Stomach smooth muscle (tissue), 2 donors: ENCODE results near the gene KIF3C.
"Not testable (repeated sequence)": the region's sequence is repeated elsewhere in the genome, so short reads cannot be mapped to it uniquely, and the experiment has no call there.

Experiments
- H3K27ac ChIP-seq: one replicate; pipeline ENCODE4 v1.7.0; 2013; ENCODE audit warnings: mild to moderate bottlenecking, low read length, inconsistent platforms
- H3K27me3 ChIP-seq, 2 donors: one replicate each; pipeline ENCODE4 v1.7.0; 2013; ENCODE audit warnings: low read length in 2 of 2; ENCODE audit not compliant: insufficient read depth in 2 of 2, control insufficient read depth in 1 of 2
- H3K36me3 ChIP-seq, 2 donors: one replicate each; pipeline ENCODE4 v1.7.0; 2013; ENCODE audit warnings: low read length in 2 of 2; ENCODE audit not compliant: control insufficient read depth in 2 of 2, insufficient read depth in 2 of 2
- H3K4me1 ChIP-seq: one replicate; pipeline ENCODE4 v1.7.0; 2013; ENCODE audit warnings: low read length; ENCODE audit not compliant: control insufficient read depth, insufficient read depth
- H3K4me3 ChIP-seq, 2 donors: one replicate each; pipeline ENCODE4 v1.7.0; 2013; ENCODE audit warnings: low read length in 2 of 2
- H3K9ac ChIP-seq, 2 donors: one replicate each; pipeline ENCODE4 v1.7.0; 2013; ENCODE audit warnings: low read length in 2 of 2, mild to moderate bottlenecking in 1 of 2
- H3K9me3 ChIP-seq, 2 donors: one replicate each; pipeline ENCODE4 v1.7.0; 2013; ENCODE audit warnings: low read length in 2 of 2; ENCODE audit not compliant: control insufficient read depth in 2 of 2
- donor health status: healthy.
- donor health status: Pancreatic carcinoma.

The KIF3C gene

DNA sequence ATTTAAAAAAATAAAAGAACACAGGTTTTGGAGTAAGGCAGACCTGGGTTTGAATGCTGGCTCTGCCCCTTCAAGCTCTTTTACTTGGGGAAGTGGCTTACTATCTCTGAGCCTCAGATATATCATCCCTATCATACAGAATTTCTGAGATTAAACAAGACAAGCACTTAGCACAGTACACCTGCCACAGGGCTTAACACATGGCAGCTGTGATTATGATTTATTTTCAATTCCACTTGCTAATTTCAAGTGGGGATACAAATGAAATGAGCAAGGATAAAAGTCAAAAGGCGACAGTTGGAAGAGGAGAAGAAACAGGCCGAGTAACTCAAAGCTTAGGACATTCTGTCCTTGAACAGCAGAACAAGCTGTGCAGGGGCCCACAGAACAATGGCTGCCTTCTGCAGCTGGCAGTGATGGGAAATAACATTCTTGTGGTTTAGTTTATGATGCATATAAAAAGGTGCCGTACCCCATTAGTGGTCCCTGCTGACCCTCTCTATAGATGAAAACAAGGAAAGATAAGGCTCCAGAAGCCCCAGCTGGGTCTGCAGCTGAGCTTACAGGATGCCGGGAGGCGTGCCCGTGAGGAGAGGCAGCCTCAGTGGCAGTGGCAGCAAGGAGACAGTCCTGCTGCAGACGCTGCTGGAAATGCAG is 45.3 kb downstream of the KIF3C start:
- Histone ChIP-seq H3K27me3 (no peaks in the 10 kb centered on the region), H3K4me1 (no peaks in the 10 kb centered on the region), H3K9me3 (no peaks in the 10 kb centered on the region), H3K27ac (peak overlapping the region; percentile 41), H3K9ac (no peak overlapping the region), H3K36me3 (no peaks in the 10 kb centered on the region), H3K4me3 (no peak overlapping the region)

DNA sequence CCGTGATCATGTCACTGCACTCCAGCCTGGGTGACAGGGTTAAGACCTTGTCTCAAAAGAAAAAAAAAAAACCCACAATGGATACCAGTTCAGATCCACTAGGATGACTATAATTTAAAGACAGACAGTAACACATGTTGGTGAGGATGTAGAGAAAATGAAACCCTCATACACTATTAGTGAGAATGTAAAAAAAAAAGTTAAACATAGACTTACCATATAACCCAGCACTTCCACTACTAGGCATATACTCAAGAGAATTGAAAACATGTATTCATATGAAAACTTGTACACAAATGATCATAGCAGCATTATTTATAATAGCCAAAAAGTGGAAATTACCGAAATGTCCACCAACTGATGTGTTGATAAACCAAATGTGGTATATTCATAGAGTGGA is 48.7 kb downstream of the KIF3C start:
- Histone ChIP-seq H3K4me1 (no peaks in the 10 kb centered on the region), H3K27ac (no peak overlapping the region), H3K9ac (no peak overlapping the region), H3K4me3 (no peak overlapping the region), H3K9me3 (no peaks in the 10 kb centered on the region), H3K27me3 (no peaks in the 10 kb centered on the region), H3K36me3 (peaks cover 0 to 7% of the 10 kb centered on the region in 2 donors)

DNA sequence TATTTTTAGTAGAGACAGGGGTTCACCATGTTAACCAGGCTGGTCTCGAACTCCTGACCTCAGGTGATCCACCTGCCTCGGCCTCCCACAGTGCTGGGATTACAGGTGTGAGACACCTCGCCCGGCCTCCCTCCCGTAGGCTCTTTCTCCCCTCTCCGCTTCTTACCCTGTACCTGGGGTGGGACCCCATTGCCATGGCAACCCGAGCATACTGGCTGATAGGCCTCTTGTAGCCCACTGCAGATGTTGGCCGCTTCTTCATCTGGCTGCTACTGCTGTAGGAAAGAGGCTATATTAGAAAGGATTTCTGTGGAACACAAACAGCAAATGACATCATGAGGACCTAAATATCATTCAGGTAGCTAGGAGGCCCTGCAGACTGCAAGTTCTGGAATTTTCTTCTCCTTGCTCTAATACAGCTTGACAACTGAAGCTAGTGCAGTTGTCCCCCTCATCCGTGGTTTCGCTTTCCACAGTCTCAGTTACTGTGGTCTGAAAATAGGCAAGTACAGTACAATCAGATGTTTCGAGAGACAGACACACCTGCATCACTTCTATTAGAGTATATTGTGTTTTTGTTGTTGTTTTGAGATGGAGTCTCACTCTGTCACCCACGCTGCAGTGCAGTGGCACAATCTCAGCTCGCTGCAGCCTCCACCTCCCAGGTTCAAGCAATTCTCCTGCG is 52.4 kb downstream of the KIF3C start:
- H3K9ac ChIP-seq = no peak overlapping the region
- H3K36me3 ChIP-seq = peaks cover 0 to 21% of the 10 kb centered on the region in 2 donors
- no peaks in the 10 kb centered on the region for H3K4me1 ChIP-seq
- no peaks in the 10 kb centered on the region for H3K9me3 ChIP-seq
- no peak overlapping the region for H3K4me3 ChIP-seq
- no peak overlapping the region for H3K27ac ChIP-seq
- H3K27me3 ChIP-seq = no peaks in the 10 kb centered on the region

GRCh38 chr2:25928668-25929067 is 53.6 kb downstream of the KIF3C start:
- no peaks in the 10 kb centered on the region for H3K27me3 ChIP-seq
- H3K4me3 ChIP-seq = no peak overlapping the region
- no peak overlapping the region for H3K9ac ChIP-seq
- no peaks in the 10 kb centered on the region for H3K4me1 ChIP-seq
- no peak overlapping the region for H3K27ac ChIP-seq
- peaks cover 0 to 21% of the 10 kb centered on the region in 2 donors for H3K36me3 ChIP-seq
- no peaks in the 10 kb centered on the region for H3K9me3 ChIP-seq

DNA sequence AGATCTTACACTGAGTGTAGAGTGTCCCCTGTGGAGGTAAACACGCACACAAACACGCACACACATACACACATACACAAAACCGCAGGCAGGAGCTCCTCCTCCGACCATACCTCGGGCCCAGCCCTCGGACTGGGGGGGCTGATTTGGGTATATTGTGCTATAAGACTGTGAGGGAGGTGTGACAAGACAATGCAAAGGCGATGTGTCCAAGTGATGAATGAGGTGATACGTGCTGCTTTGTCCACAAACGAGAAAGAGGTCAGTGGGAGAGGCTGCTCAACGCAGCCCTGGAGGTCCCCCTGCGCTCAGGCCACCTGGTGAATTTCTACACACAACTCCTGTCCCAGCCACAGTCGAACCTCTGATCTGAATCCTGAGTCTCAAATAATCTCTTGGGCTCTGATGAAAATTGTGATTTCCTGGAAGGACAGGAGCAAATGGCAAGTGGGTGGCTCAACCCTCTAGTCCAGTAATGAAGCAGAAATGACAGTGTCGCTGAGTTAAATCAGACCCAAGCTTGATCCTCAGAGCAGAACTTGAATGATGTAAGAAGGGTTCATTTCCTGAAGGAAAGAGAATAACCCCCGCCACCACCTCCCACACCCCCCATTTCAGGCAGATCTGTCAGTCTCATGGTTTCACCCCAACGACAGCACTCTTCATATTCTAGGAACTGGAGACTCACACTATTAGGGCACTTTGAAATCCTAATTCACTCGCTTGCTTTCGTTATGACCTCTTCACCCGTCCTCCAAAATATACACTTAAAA is 55.1 kb downstream of the KIF3C start:
- H3K9ac ChIP-seq = no peak overlapping the region

GRCh38 chr2:25922501-25922900 is 59.8 kb downstream of the KIF3C start:
- Histone ChIP-seq H3K9me3 (no peaks in the 10 kb centered on the region), H3K4me3 (no peak overlapping the region), H3K27me3 (no peaks in the 10 kb centered on the region), H3K4me1 (no peaks in the 10 kb centered on the region), H3K9ac (no peak overlapping the region), H3K36me3 (peaks cover 0 to 5% of the 10 kb centered on the region in 2 donors), H3K27ac (no peak overlapping the region)

More for the DNA sequence above, 55.1 kb downstream of the KIF3C start:
- Histone ChIP-seq H3K27ac (no peak overlapping the region), H3K9me3 (no peaks in the 10 kb centered on the region), H3K4me1 (no peaks in the 10 kb centered on the region), H3K36me3 (peaks cover 0 to 21% of the 10 kb centered on the region in 2 donors), H3K4me3 (no peak overlapping the region), H3K27me3 (no peaks in the 10 kb centered on the region)

DNA sequence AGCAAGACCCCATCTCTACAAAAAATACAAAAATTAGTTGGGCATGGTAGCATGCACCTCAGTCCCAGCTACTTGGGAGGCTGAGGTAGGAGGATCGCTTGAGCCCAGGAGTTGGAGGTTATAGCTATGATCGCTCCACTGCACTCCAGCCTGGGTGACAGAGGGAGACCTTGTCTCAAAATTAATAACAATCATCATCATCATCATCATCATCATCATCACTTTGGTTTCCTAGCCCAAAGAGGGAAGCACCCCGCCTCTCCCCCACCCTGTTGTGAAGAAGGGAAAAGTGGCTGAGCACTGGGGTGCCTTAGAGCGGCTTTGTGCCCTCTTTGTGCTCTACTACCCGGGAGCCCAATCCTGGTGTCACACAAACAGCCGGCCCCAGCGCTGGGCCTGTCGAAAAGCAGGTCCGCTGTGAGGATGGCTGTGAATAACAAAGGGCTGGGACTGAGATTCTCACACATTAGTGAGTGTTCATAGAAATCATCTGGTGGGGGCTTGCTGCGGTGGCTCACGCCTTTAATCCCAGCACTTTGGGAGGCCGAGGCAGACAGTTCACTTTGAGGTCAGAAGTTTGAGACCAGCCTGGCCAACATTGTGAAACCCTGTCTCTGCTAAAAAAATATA is 61.4 kb downstream of the KIF3C start:
- H3K27me3 ChIP-seq = no peaks in the 10 kb centered on the region
- no peaks in the 10 kb centered on the region for H3K36me3 ChIP-seq
- H3K4me1 ChIP-seq = no peaks in the 10 kb centered on the region
- H3K4me3 ChIP-seq = no peak overlapping the region
- no peak overlapping the region for H3K9ac ChIP-seq
- no peak overlapping the region for H3K27ac ChIP-seq
- H3K9me3 ChIP-seq = no peaks in the 10 kb centered on the region

GRCh38 chr2:25920336-25920735 is 62.0 kb downstream of the KIF3C start:
- Histone ChIP-seq H3K36me3 (no peaks in the 10 kb centered on the region), H3K4me3 (no peak overlapping the region), H3K9ac (no peak overlapping the region), H3K27me3 (no peaks in the 10 kb centered on the region), H3K9me3 (no peaks in the 10 kb centered on the region), H3K27ac (no peak overlapping the region), H3K4me1 (no peaks in the 10 kb centered on the region)

GRCh38 chr2:25917832-25918231 is 64.5 kb downstream of the KIF3C start:
- Histone ChIP-seq H3K36me3 (no peaks in the 10 kb centered on the region), H3K4me1 (no peaks in the 10 kb centered on the region), H3K27ac (no peak overlapping the region), H3K9me3 (no peaks in the 10 kb centered on the region), H3K4me3 (no peak overlapping the region), H3K27me3 (no peaks in the 10 kb centered on the region), H3K9ac (no peak overlapping the region)

DNA sequence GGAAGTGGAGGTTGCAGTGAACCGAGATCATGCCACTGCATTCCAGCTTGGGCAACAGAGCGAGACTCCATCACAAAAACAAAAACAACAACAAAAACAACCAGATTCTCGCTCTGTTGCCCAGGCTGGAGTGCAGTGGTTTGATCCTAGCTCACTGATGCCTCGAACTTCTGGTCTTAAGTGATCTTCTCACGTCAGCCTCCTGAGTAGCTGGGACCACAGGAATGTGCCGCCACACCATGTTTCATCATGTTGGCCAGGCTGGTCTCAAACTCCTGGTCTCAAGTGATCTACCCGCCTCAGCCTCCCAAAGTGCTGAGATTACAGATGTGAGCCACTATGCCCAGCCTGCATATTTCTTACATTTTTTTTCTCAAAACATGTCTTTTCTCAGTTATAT is 64.9 kb downstream of the KIF3C start:
- not testable (repeated sequence) for H3K9me3 ChIP-seq, H3K36me3 ChIP-seq, H3K4me1 ChIP-seq, H3K4me3 ChIP-seq, H3K9ac ChIP-seq, H3K27me3 ChIP-seq, H3K27ac ChIP-seq
